ENCODE measurements around the gene ATP5PF. TPM values are rescaled to one million over a fixed set of nuclear protein-coding genes. Genes with fewer than 3 reads are reported as not detected.
"Not testable (repeated sequence)": the region's sequence is repeated elsewhere in the genome, so short reads cannot be mapped to it uniquely, and the experiment has no call there.

Gene ATP5PF
- total RNA-seq: 28.0 and 41.5 TPM in 2 replicates

- peak; percentile 11 for TF ChIP-seq CTCF (IDR thresholded peaks at IDR 0.05; ENCODE audit: insufficient read depth, low read depth, low read length)
- peak; percentile 99 for DNase-seq (ENCODE audit: low read depth)
- peak within 1 kb of the TSS; percentile 91 for H3K4me3 ChIP-seq (ENCODE audit: low read depth, low read length)
Observed at GRCh38 chr21:25734904-25735645, at the start of gene ATP5PF, which contains the start of gene GABPA. Gene ATP5PF, minus strand, starts transcription at chr21:25734904. Its CDS starts 5,110 bp downstream, at chr21:25729794. Gene GABPA, plus strand, starts transcription at chr21:25734972. Its CDS starts 6,627 bp downstream, at chr21:25741599.

- DNase-seq (ENCODE audit: low read depth); H3K4me3 ChIP-seq (ENCODE audit: low read depth, low read length): not testable (repeated sequence)
Observed at GRCh38 chr21:25778126-25778875, 43.6 kb upstream of the ATP5PF start.

GRCh38 chr21:25776440-25776839, 41.7 kb upstream of the ATP5PF start:
- no peak overlapping the region for H3K4me3 ChIP-seq (ENCODE audit: low read depth, low read length)
- no peak for TF ChIP-seq CTCF (IDR thresholded peaks at IDR 0.05; ENCODE audit: insufficient read depth, low read depth, low read length)
- DNase-seq (ENCODE audit: low read depth): no peak

GRCh38 chr21:25772686-25773085, 38.0 kb upstream of the ATP5PF start:
- DNase-seq (ENCODE audit: low read depth): no peak
- H3K4me3 ChIP-seq (ENCODE audit: low read depth, low read length): no peak overlapping the region
- no peak for TF ChIP-seq CTCF (IDR thresholded peaks at IDR 0.05; ENCODE audit: insufficient read depth, low read depth, low read length)

GRCh38 chr21:25767921-25768320, 33.2 kb upstream of the ATP5PF start:
- TF ChIP-seq CTCF (IDR thresholded peaks at IDR 0.05; ENCODE audit: insufficient read depth, low read depth, low read length): no peak
- H3K4me3 ChIP-seq (ENCODE audit: low read depth, low read length): no peak overlapping the region
- no peak for DNase-seq (ENCODE audit: low read depth)

- no peak for TF ChIP-seq CTCF (IDR thresholded peaks at IDR 0.05; ENCODE audit: insufficient read depth, low read depth, low read length)
- no peak for DNase-seq (ENCODE audit: low read depth)
- no peak overlapping the region for H3K4me3 ChIP-seq (ENCODE audit: low read depth, low read length)
Observed at GRCh38 chr21:25764065-25764464, 29.4 kb upstream of the ATP5PF start.

- H3K4me3 ChIP-seq (ENCODE audit: low read depth, low read length): no peak overlapping the region
- no peak for DNase-seq (ENCODE audit: low read depth)
- TF ChIP-seq CTCF (IDR thresholded peaks at IDR 0.05; ENCODE audit: insufficient read depth, low read depth, low read length): no peak
Observed at GRCh38 chr21:25760677-25761076, 26.0 kb upstream of the ATP5PF start.

Data from fibroblast of villous mesenchyme (primary cell).